ENCODE results near the gene ATG12. TPM values are rescaled to one million over a fixed set of nuclear protein-coding genes. Genes with fewer than 3 reads are reported as not detected.

ATG12 gene
- total and polyA plus RNA-seq, 4 donors: 31.2 to 75.4 (median 33.8) TPM

GRCh38 chr5:115872447-115872846, 31.1 kb upstream of the ATG12 start:
- 95 to 98% methylated on average over 2 of the region's 2 CpGs for WGBS, 2 donors
- ATAC-seq (ENCODE audit: insufficient read depth, low FRiP score) (no peak), DNase-seq (no peak)
- Histone ChIP-seq H3K27me3 (ENCODE audit: control insufficient read depth in 3 of 3, insufficient read depth in 3 of 3, low read length in 2 of 3) (no peaks in the 10 kb centered on the region), H3K9me3 (ENCODE audit: control insufficient read depth in 4 of 4, insufficient read depth in 3 of 4, low read length in 3 of 4) (no peaks in the 10 kb centered on the region), H3K4me1 (ENCODE audit: control insufficient read depth in 5 of 5, insufficient read depth in 5 of 5, low read length in 5 of 5) (no peaks in the 10 kb centered on the region), H3K4me3 (no peak overlapping the region), H3K36me3 (ENCODE audit: control insufficient read depth in 4 of 4, insufficient read depth in 4 of 4, low read length in 4 of 4) (peaks cover 2 to 17% (median 8%) of the 10 kb centered on the region in 4 donors), H3K27ac (ENCODE audit: low read depth in 1 of 2, low read length in 1 of 2) (no peak overlapping the region), H3K9ac (ENCODE audit: insufficient read depth in 1 of 2, low read length in 2 of 2) (no peak overlapping the region)
- TF ChIP-seq CTCF (IDR thresholded peaks at IDR 0.05; ENCODE audit: control extremely low read depth, extremely low read depth): no peak

DNA sequence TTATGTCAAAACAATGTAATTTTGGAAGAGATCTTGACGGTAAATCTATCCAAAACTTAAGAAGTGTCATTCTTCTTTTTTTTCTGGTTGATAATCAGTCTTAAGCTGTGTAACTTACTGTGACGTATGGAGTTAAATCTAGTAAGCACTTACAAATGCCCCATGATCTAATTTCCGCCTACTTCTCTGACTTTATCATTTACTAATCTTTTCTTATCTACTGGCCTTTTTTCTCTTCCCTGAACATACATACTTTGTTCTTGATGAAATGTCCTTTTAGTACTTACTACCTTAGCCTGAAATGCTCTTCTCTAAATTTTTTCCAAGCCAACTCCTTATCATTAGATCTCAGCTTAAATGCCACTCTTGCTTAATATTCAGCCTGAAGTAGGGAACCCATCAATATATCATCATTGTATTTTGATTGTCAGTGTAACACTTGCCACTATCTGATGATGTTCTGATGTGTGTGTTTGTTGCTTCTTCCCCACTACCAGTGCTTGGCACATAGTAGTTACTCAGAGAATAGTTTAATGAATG, 28.0 kb upstream of the ATG12 start:
- 82 to 94% methylated on average over 3 of the region's 3 CpGs for WGBS, 2 donors
- Histone ChIP-seq H3K9ac (ENCODE audit: insufficient read depth in 1 of 2, low read length in 2 of 2) (no peak overlapping the region), H3K27me3 (ENCODE audit: control insufficient read depth in 3 of 3, insufficient read depth in 3 of 3, low read length in 2 of 3) (no peaks in the 10 kb centered on the region), H3K4me3 (no peak overlapping the region), H3K4me1 (ENCODE audit: control insufficient read depth in 5 of 5, insufficient read depth in 5 of 5, low read length in 5 of 5) (peaks cover 0 to 3% (median 0%) of the 10 kb centered on the region in 5 donors), H3K36me3 (ENCODE audit: control insufficient read depth in 4 of 4, insufficient read depth in 4 of 4, low read length in 4 of 4) (peaks cover 2 to 13% (median 5%) of the 10 kb centered on the region in 4 donors), H3K27ac (ENCODE audit: low read depth in 1 of 2, low read length in 1 of 2) (no peak overlapping the region), H3K9me3 (ENCODE audit: control insufficient read depth in 4 of 4, insufficient read depth in 3 of 4, low read length in 3 of 4) (no peaks in the 10 kb centered on the region)
- no peak for DNase-seq
- TF ChIP-seq CTCF (IDR thresholded peaks at IDR 0.05; ENCODE audit: control extremely low read depth, extremely low read depth): no peak
- no peak for ATAC-seq (ENCODE audit: insufficient read depth, low FRiP score)

GRCh38 chr5:115859378-115859777, 18.0 kb upstream of the ATG12 start:
- no peaks in the 10 kb centered on the region for H3K36me3 ChIP-seq (ENCODE audit: control insufficient read depth in 4 of 4, insufficient read depth in 4 of 4, low read length in 4 of 4)
- H3K9ac ChIP-seq (ENCODE audit: insufficient read depth in 1 of 2, low read length in 2 of 2): no peak overlapping the region
- no peak overlapping the region for H3K27ac ChIP-seq (ENCODE audit: low read depth in 1 of 2, low read length in 1 of 2)
- H3K4me3 ChIP-seq: no peak overlapping the region
- TF ChIP-seq CTCF (IDR thresholded peaks at IDR 0.05; ENCODE audit: control extremely low read depth, extremely low read depth): no peak
- peaks cover 0 to 25% (median 9%) of the 10 kb centered on the region in 5 donors for H3K4me1 ChIP-seq (ENCODE audit: control insufficient read depth in 5 of 5, insufficient read depth in 5 of 5, low read length in 5 of 5)
- ATAC-seq (ENCODE audit: insufficient read depth, low FRiP score) (no peak), DNase-seq (no peak)
- no peaks in the 10 kb centered on the region for H3K9me3 ChIP-seq (ENCODE audit: control insufficient read depth in 4 of 4, insufficient read depth in 3 of 4, low read length in 3 of 4)
- H3K27me3 ChIP-seq (ENCODE audit: control insufficient read depth in 3 of 3, insufficient read depth in 3 of 3, low read length in 2 of 3): no peaks in the 10 kb centered on the region

GRCh38 chr5:115858396-115858795, 17.0 kb upstream of the ATG12 start:
- Histone ChIP-seq H3K27me3 (ENCODE audit: control insufficient read depth in 3 of 3, insufficient read depth in 3 of 3, low read length in 2 of 3) (no peaks in the 10 kb centered on the region), H3K9ac (ENCODE audit: insufficient read depth in 1 of 2, low read length in 2 of 2) (no peak overlapping the region), H3K36me3 (ENCODE audit: control insufficient read depth in 4 of 4, insufficient read depth in 4 of 4, low read length in 4 of 4) (no peaks in the 10 kb centered on the region), H3K4me1 (ENCODE audit: control insufficient read depth in 5 of 5, insufficient read depth in 5 of 5, low read length in 5 of 5) (peaks cover 0 to 25% (median 9%) of the 10 kb centered on the region in 5 donors), H3K4me3 (no peak overlapping the region), H3K9me3 (ENCODE audit: control insufficient read depth in 4 of 4, insufficient read depth in 3 of 4, low read length in 3 of 4) (peaks cover 0 to 3% (median 2%) of the 10 kb centered on the region in 4 donors), H3K27ac (ENCODE audit: low read depth in 1 of 2, low read length in 1 of 2) (no peak overlapping the region)
- DNase-seq (no peak), ATAC-seq (ENCODE audit: insufficient read depth, low FRiP score) (no peak)
- 75 to 81% methylated on average over 3 of the region's 3 CpGs for WGBS, 2 donors
- TF ChIP-seq CTCF (IDR thresholded peaks at IDR 0.05; ENCODE audit: control extremely low read depth, extremely low read depth): no peak

All from lung (tissue), 12 donors.